ENCODE data around the gene TGIF2.
"Not testable (repeated sequence)": the region's sequence is repeated elsewhere in the genome, so short reads cannot be mapped to it uniquely, and the experiment has no call there.

TGIF2 gene

DNA sequence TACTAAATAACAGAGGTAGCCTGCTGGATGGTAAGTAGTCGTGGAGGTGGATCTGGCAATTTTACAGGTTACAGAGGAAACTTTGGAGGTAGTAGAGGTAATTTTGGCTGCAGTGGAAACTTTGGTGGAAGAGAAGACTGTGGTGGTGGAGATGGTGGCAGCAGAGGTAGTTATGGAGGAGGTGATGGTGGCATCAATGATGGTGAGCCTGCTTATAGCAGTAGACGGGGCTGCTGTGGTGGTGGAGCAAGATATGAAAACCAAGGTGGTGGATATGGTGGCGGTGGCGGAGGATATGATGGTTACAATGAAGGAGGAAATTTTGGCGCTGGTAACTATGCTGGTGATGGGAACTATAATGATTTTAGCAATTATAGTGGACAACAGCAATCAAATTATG, 47.5 kb downstream of the TGIF2 start:
- DNase-seq = no peak

GRCh38 chr20:36623444-36623843, 50.0 kb downstream of the TGIF2 start:
- no peak for DNase-seq

- DNase-seq = no peak
Observed at GRCh38 chr20:36624068-36624943, 50.9 kb downstream of the TGIF2 start.

DNA sequence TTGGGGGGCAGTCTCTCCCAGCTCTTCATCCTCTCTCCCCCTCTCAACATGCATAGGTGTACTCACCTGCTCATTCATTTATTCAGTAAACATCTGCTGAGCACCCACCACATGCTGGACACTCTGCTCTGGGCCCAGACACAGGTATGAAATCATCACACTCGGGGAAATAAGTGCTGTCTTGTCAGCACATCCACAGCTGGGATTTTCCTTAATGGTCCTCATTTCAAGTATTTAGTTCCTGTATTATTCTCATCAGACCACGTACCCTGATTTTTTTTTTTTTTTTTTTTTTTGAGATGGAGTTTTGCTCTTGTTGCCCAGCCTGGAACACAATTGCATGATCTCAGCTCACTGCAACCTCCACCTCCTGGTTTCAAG, 51.5 kb downstream of the TGIF2 start:
- DNase-seq = no peak

- no peak for DNase-seq
Observed at GRCh38 chr20:36628076-36628475, 54.7 kb downstream of the TGIF2 start.

DNA sequence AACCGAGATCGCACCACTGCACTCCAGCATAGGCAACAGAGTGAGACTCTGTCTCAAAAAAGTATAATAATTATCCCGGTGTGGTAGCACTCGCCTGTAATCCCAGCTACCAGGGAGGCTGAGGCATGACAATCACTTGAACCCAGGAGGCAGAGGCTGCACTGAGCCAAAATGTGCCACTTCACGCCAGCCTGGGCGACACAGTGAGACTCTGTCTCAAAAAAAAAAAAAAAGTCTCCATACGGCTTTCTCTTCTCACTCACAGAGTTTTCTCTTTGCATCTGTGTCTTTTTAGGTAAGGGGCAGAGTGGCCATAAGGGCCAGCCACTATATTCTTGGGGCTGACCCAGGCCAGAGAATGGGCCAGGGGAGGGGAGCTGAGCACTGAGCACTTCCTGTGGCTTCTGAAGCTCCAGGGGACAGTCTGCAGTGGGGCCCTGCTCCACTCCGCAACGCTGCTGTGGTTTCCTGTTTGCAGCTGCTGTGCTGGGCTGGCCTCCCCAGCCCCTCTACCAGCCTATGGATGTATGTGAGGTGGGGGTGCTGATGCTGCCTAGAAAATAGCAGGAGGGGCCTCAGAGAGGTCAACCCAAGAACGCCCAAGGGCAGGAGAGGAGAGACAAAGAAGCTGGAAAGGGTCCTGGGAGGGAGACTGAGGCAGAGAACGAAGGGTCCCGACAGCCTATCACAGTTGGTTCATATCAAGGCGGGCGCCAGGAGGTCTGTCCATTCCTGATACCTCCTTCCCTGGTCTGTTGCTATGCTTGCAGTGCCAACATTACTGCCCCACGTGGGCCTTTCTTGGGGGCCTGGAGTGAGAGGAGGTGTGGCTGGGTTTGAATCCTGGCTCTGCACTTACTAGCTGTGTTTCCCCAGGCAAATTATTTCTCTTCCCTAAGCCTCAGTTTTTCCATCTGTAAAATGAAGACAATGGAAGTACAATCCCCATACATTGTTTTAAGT, 56.6 kb downstream of the TGIF2 start:
- no peak for DNase-seq

DNA sequence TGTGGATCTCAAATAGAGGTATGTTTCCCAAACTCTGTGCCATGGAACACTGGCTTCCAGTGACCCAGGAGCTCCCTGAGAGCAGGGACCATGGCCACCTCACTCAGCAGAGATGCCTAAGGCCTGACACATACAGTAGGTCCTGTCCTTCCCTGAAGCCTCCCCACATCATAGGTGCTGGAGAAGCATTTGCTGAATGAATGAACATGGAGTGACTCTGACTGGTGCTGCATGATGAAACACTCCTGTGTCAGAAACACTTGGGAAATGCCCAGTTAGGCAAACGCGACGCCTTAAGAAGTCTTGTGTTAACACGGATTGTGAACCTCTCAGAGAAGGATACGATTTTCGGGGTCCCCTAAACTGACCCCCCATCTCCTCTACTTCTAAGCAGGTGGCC, 58.2 kb downstream of the TGIF2 start:
- DNase-seq = no peak

DNA sequence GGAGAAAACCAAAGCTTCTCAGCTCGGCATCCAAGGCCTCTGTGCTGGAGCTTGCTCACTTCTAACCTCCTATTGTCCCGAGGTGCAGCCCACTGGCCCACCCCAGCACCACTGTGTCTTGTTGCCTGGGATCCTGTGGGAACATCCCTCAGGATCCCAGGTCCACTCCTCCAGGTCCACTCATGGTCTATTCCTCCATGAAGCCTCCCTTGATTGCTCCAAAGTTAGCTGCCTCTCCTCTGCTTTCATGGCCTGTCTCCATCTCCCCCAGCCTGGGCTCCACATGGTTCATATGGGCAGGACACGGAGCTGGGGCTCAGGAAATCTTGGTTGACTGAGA, 58.7 kb downstream of the TGIF2 start:
- no peak for DNase-seq

- DNase-seq = no peak
Observed at GRCh38 chr20:36632487-36633284, 59.3 kb downstream of the TGIF2 start.

DNA sequence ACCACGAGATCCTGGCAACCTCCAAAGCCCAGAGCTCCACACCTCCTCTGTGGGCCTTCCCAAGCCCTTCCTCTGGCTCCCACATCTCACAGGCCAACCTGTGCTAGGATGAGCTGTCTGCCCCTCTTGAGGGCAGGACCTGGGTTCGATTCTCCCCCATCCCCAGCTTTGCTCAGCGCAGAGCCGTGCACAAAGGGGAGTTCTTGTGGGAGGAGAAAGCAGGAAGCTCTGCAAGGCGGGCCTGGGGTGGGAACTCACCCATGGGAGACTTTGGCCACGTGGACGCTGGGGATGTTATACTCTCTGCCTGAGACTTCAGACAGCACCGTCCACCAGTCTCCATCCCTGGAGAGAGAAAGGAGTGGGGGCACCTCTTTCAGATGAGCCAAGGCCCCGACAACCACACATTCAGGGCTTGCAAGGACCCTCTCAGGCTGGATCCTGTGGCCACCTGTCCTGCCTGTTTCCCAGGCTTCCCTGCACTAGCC, 59.9 kb downstream of the TGIF2 start:
- no peak for DNase-seq

- DNase-seq = no peak
Observed at GRCh38 chr20:36634342-36634741, 60.9 kb downstream of the TGIF2 start.

- DNase-seq = not testable (repeated sequence)
Observed at GRCh38 chr20:36638876-36639400, 65.5 kb downstream of the TGIF2 start.

GRCh38 chr20:36641506-36641843, 68.1 kb downstream of the TGIF2 start:
- no peak for DNase-seq

DNA sequence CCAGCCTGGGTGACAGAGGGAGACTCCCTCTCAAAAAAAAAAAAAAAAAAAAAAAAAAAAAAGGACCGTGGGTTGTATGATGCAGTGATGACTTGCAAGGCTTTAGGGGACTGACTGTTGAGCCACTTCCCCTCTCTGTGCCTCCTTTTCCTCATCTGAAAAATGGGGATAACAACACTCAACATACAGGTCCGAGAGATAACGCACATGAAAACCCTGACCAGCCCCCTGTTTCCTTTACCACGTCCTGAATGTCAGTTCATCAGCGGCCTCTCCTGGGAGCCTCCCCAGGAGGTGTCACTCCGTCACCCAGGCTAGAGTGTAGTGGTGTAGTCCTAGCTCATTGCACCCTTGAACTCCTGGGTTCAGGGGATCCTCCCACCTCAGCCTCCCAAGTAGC, 68.7 kb downstream of the TGIF2 start:
- no peak for DNase-seq
